HL-60 (cell line): ENCODE results near the gene PYHIN1.

Source experiments
- DNase-seq, 2 experiments: peaks; one replicate each; pipeline ENCODE4 v3.0.0-alpha.2; 2010 to 2020; ENCODE audit warnings: low read depth in 1 of 2, low spot score in 1 of 2
- H3K27ac ChIP-seq: fragments of 250-450 bp; sonication (Bioruptor Pico); replicated peaks from 2 replicates; pipeline ENCODE4 v1.5.1; 2020; ENCODE audit warnings: mild to moderate bottlenecking, moderate library complexity
- H3K27me3 ChIP-seq: fragments of 250-450 bp; sonication (Bioruptor Pico); 2 replicates; pipeline ENCODE4 v1.5.1; 2021; ENCODE audit warnings: mild to moderate bottlenecking, moderate library complexity; ENCODE audit not compliant: insufficient read depth, poor library complexity, severe bottlenecking
- H3K4me3 ChIP-seq: replicated peaks from 2 replicates; pipeline ENCODE4 v1.5.1; 2011; ENCODE audit warnings: mild to moderate bottlenecking, control low read depth, low read length; ENCODE audit not compliant: insufficient read depth
- GABPA ChIP-seq: IDR thresholded peaks from 2 replicates; pipeline ENCODE4 v1.6.1; 2012; ENCODE audit warnings: low read depth
- POLR2AphosphoS5 ChIP-seq: IDR thresholded peaks from 2 replicates; pipeline ENCODE4 v1.6.1; 2012; ENCODE audit warnings: low read depth
- SPI1 ChIP-seq: IDR thresholded peaks from 2 replicates; pipeline ENCODE4 v1.6.1; 2012; ENCODE audit warnings: low read depth, mild to moderate bottlenecking, borderline replicate concordance
- TF ChIP-seq, protein P1 (sequence below): IDR thresholded peaks from 2 replicates; pipeline ENCODE4 v1.6.1; 2012; ENCODE audit warnings: low read depth; ENCODE audit not compliant: insufficient replicate concordance
- TF ChIP-seq, protein P2 (sequence below): IDR thresholded peaks from one replicate; pipeline ENCODE4 v1.5.1; 2011; ENCODE audit warnings: low read length, control low read depth, inconsistent platforms; ENCODE audit not compliant: insufficient read depth

Gene PYHIN1

DNA sequence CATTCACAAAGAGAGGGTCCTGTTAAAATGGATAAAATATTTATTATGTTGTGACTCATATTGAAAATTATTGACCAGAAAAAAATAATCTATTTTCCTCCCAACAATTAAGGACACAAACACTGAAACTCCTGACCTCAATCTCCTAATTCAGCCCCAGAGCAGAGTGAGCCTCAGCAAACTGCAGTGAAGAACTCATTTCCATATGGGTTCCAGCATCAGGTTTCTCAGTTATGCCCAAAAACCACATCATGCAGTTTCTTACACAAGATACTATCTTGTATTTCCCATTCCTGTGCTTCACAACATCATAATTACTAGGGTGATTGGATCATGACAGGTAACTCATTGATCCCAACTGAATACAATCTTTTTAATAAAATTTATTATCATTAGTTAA is 15.4 kb downstream of the PYHIN1 start:
- Histone ChIP-seq H3K27me3 (no peaks in the 10 kb centered on the region), H3K27ac (no peak overlapping the region), H3K4me3 (no peak overlapping the region)
- no peak for DNase-seq
- TF ChIP-seq, protein P1, sequence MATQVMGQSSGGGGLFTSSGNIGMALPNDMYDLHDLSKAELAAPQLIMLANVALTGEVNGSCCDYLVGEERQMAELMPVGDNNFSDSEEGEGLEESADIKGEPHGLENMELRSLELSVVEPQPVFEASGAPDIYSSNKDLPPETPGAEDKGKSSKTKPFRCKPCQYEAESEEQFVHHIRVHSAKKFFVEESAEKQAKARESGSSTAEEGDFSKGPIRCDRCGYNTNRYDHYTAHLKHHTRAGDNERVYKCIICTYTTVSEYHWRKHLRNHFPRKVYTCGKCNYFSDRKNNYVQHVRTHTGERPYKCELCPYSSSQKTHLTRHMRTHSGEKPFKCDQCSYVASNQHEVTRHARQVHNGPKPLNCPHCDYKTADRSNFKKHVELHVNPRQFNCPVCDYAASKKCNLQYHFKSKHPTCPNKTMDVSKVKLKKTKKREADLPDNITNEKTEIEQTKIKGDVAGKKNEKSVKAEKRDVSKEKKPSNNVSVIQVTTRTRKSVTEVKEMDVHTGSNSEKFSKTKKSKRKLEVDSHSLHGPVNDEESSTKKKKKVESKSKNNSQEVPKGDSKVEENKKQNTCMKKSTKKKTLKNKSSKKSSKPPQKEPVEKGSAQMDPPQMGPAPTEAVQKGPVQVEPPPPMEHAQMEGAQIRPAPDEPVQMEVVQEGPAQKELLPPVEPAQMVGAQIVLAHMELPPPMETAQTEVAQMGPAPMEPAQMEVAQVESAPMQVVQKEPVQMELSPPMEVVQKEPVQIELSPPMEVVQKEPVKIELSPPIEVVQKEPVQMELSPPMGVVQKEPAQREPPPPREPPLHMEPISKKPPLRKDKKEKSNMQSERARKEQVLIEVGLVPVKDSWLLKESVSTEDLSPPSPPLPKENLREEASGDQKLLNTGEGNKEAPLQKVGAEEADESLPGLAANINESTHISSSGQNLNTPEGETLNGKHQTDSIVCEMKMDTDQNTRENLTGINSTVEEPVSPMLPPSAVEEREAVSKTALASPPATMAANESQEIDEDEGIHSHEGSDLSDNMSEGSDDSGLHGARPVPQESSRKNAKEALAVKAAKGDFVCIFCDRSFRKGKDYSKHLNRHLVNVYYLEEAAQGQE = no peak
- TF ChIP-seq SPI1 (no peak), POLR2AphosphoS5 (no peak), GABPA (no peak)
- TF ChIP-seq, protein P2, sequence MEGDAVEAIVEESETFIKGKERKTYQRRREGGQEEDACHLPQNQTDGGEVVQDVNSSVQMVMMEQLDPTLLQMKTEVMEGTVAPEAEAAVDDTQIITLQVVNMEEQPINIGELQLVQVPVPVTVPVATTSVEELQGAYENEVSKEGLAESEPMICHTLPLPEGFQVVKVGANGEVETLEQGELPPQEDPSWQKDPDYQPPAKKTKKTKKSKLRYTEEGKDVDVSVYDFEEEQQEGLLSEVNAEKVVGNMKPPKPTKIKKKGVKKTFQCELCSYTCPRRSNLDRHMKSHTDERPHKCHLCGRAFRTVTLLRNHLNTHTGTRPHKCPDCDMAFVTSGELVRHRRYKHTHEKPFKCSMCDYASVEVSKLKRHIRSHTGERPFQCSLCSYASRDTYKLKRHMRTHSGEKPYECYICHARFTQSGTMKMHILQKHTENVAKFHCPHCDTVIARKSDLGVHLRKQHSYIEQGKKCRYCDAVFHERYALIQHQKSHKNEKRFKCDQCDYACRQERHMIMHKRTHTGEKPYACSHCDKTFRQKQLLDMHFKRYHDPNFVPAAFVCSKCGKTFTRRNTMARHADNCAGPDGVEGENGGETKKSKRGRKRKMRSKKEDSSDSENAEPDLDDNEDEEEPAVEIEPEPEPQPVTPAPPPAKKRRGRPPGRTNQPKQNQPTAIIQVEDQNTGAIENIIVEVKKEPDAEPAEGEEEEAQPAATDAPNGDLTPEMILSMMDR = no peak

DNA sequence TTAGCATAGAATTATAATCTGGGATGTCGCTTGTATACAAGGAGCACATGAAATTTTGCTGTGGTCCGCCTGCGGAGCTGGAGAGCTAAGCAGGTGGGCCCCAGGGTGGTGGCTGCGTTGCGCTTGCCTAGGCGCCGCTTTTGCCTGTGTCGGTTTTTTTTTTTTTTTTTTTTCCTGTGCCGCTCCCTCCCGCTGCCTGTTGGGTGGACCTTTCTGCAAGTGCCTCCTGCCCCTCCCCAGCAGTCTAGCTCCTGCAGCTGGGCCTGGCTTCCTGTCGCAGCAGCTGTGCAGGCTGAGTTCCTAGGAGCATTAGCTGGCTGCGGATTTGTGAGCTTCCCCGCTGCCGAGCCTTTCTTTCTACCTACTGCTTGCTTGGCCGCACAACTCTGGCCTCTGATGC is 20.6 kb downstream of the PYHIN1 start:
- Histone ChIP-seq H3K27me3 (no peaks in the 10 kb centered on the region), H3K27ac (peak overlapping the region; percentile 78), H3K4me3 (peak overlapping the region; percentile 34)
- peak; percentile 48 to 88 for DNase-seq
- no peak; the same call in 1 of the 2 replicates for TF ChIP-seq GABPA
- peak; percentile 83 for TF ChIP-seq POLR2AphosphoS5

DNA sequence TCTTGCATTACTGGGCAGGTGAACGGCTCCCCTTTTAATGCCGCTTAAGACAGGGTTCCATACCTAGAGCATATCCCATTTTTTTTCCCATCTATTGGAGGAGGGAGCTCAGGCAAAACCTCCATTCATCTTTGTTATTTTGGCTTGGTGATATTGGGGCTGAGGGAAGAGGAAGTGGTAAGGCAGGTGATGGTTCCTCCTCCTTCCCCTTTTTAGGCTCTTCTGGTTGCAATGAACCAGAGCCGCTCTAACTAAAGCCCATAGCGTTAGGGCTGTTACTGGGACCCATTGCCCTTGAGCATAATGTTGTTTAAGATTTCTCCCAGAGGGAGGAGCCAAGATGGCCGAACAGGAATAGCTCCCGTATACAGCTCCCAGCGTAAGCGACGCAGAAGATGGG is 21.1 kb downstream of the PYHIN1 start:
- H3K27ac ChIP-seq = peak overlapping the region; percentile 78
- H3K4me3 ChIP-seq = peak overlapping the region; percentile 34
- peak; percentile 46 to 85 for DNase-seq

DNA sequence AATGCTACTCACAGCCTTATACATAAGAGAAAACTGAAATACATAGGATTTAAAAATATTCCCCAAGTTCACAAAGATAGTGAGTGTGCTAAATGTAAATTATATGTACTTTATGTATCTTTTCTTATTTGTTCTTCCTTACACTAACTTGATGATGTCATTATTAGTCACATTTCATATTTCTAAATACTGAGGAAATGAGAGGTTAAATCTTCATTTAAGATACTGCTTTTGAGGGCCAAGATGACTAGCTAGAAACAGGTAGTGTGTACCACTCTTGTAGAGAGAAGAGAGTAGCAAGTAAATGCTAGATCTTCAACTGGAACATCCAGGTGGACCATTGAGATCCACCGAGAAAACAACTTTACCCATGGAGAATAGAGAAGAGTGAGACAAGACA is 29.8 kb downstream of the PYHIN1 start:
- no peaks in the 10 kb centered on the region for H3K27me3 ChIP-seq
- no peak for TF ChIP-seq SPI1
- TF ChIP-seq, protein P1 = no peak
- TF ChIP-seq POLR2AphosphoS5 = no peak
- TF ChIP-seq GABPA = no peak
- TF ChIP-seq, protein P2 = no peak
- DNase-seq = no peak
- no peak overlapping the region for H3K4me3 ChIP-seq
- H3K27ac ChIP-seq = no peak overlapping the region

More for the DNA sequence above, 21.1 kb downstream of the PYHIN1 start:
- no peaks in the 10 kb centered on the region for H3K27me3 ChIP-seq
- TF ChIP-seq GABPA (no peak; the same call in 1 of the 2 replicates), SPI1 (peak; percentile 99)

DNA sequence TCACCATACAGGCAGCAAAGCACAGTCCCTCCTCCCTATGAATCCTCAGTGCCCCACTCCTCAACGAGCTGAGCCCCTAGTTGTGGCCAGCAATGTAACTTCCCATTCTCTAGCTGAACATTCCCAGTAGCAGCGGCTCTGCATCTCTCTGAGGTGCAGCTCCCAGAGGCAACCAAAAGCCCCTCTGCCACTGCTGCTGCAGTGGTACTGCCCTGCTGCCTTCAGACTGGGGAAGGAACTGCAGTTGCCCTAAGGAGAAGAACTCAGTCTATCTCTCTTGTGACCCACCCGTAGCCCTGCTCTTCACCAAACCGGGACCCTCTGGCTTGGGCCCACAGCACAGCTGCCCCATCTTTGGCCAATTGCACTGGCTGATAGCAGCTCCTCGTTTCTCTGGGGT is 31.6 kb downstream of the PYHIN1 start:
- no peak for DNase-seq
- Histone ChIP-seq H3K27ac (no peak overlapping the region), H3K27me3 (no peaks in the 10 kb centered on the region), H3K4me3 (no peak overlapping the region)
- TF ChIP-seq GABPA = no peak
- TF ChIP-seq, protein P1 = no peak
- TF ChIP-seq SPI1 = no peak
- TF ChIP-seq, protein P2 = no peak
- no peak for TF ChIP-seq POLR2AphosphoS5
